H1 (cell line): ENCODE results near the gene MPIG6B. TPM values are rescaled to one million over a fixed set of nuclear protein-coding genes. Genes with fewer than 3 reads are reported as not detected.

Experiments
- CTCF ChIA-PET: fragments of 300-600 bp; sonication (Branson Sonifier 250); formaldehyde crosslinking; loops from one replicate; lab custom pipeline; 2021; ENCODE audit not compliant: partially characterized antibody; lab: Charles Lee
- POLR2A ChIA-PET: fragments of 300-600 bp; sonication (Branson Sonifier 250); formaldehyde crosslinking; loops from one replicate; lab custom pipeline; 2021; ENCODE audit warnings: inconsistent platforms; ENCODE audit not compliant: partially characterized antibody; lab: Charles Lee
- DNase-seq, 2 experiments: peaks; one replicate each; pipeline versions ENCODE4 v3.0.0 to v3.0.0-alpha.2; 2010 to 2022; ENCODE audit warnings: low spot score in 2 of 2, low read depth in 1 of 2, mixed read lengths in 1 of 2
- FAIRE-seq: peaks from 2 replicates; lab custom pipeline; 2011; peaks lifted over from hg19 to GRCh38; lab: Jason Lieb, UNC
- H2AFZ ChIP-seq: 2 replicates; pipeline ENCODE4 v1.8.1; 2012; ENCODE audit warnings: low read length, inconsistent platforms
- H2AK5ac ChIP-seq: 2 replicates; pipeline ENCODE4 v1.6.1; 2013; ENCODE audit warnings: low read depth, low read length
- H2BK120ac ChIP-seq: replicated peaks from 2 replicates; pipeline ENCODE3; 2013; ENCODE audit warnings: low read depth, low read length, inconsistent platforms
- H2BK12ac ChIP-seq: 2 replicates; pipeline ENCODE4 v1.6.1; 2013; ENCODE audit warnings: low read depth, low read length
- H2BK15ac ChIP-seq: 2 replicates; pipeline ENCODE4 v1.6.1; 2013; ENCODE audit warnings: low read length
- H2BK20ac ChIP-seq: 2 replicates; pipeline ENCODE4 v1.6.1; 2013; ENCODE audit warnings: low read length
- H2BK5ac ChIP-seq: 2 replicates; pipeline ENCODE4 v1.6.1; 2013; ENCODE audit warnings: low read depth, low read length
- H3K14ac ChIP-seq: 2 replicates; pipeline ENCODE4 v1.6.1; 2013; ENCODE audit warnings: inconsistent platforms; ENCODE audit not compliant: insufficient read length
- H3K18ac ChIP-seq: 2 replicates; pipeline ENCODE4 v1.6.1; 2013; ENCODE audit warnings: low read length; ENCODE audit errors: extremely low read depth
- H3K23ac ChIP-seq: 2 replicates; pipeline ENCODE4 v1.6.1; 2013; ENCODE audit warnings: inconsistent platforms; ENCODE audit not compliant: insufficient read length
- H3K23me2 ChIP-seq: 2 replicates; pipeline ENCODE4 v1.6.1; 2013; ENCODE audit warnings: low read depth, low read length
- H3K27ac ChIP-seq: 2 replicates; pipeline ENCODE4 v1.6.1; 2011; ENCODE audit warnings: low read depth, low read length, inconsistent platforms
- H3K27me3 ChIP-seq, 4 experiments: replicated peaks in 1 of 4; 1 replicate in 1 of 4; 2 replicates in 3 of 4; pipeline versions ENCODE4 v1.6.1 to v1.8.1; 2011 to 2013; ENCODE audit warnings: low read length in 3 of 4, mild to moderate bottlenecking in 3 of 4, inconsistent platforms in 2 of 4, mixed read lengths in 2 of 4, moderate library complexity in 1 of 4; ENCODE audit not compliant: control insufficient read depth in 3 of 4, insufficient read depth in 3 of 4; ENCODE audit errors: extremely low read depth in 1 of 4
- H3K36me3 ChIP-seq, 4 experiments: 2 replicates each; pipeline versions ENCODE4 v1.6.1 to v1.8.1; 2011 to 2013; ENCODE audit warnings: mild to moderate bottlenecking in 4 of 4, low read length in 3 of 4, moderate library complexity in 2 of 4, control low read depth in 1 of 4, inconsistent platforms in 1 of 4; ENCODE audit not compliant: insufficient read depth in 4 of 4, control insufficient read depth in 2 of 4
- H3K4ac ChIP-seq: replicated peaks from 2 replicates; pipeline ENCODE3; 2013; ENCODE audit warnings: low read length, low read depth, mixed read lengths, inconsistent platforms; ENCODE audit not compliant: insufficient read length
- H3K4me1 ChIP-seq, 4 experiments: replicated peaks in 1 of 4; 1 replicate in 1 of 4; 2 replicates in 3 of 4; pipeline versions ENCODE4 v1.6.1 to v1.8.1; 2011 to 2013; ENCODE audit warnings: low read length in 3 of 4, inconsistent platforms in 2 of 4, mixed read lengths in 1 of 4; ENCODE audit not compliant: insufficient read depth in 4 of 4, control insufficient read depth in 3 of 4
- H3K4me2 ChIP-seq, 2 experiments: 2 replicates each; pipeline versions ENCODE4 v1.6.1 to v1.8.1; 2011 to 2013; ENCODE audit warnings: low read depth in 2 of 2, low read length in 2 of 2, control low read depth in 1 of 2, inconsistent platforms in 1 of 2, mild to moderate bottlenecking in 1 of 2; ENCODE audit not compliant: insufficient read depth in 1 of 2
- H3K4me3 ChIP-seq, 4 experiments: fragments of 200-600, 300-600 bp in 1 of 4; sonication (generic), shearing (Covaris generic), sonication (Bioruptor Twin) in 1 of 4; 2 replicates each; pipeline versions ENCODE4 v1.5.1 to v1.8.1; 2011 to 2016; ENCODE audit warnings: low read length in 4 of 4, low read depth in 3 of 4, control low read depth in 2 of 4, inconsistent platforms in 2 of 4, mild to moderate bottlenecking in 2 of 4, mixed read lengths in 1 of 4, moderate library complexity in 1 of 4; ENCODE audit not compliant: insufficient read depth in 2 of 4; ENCODE audit errors: extremely low read depth in 1 of 4
- H3K56ac ChIP-seq: replicated peaks from 2 replicates; pipeline ENCODE3; 2013; ENCODE audit warnings: low read depth, mild to moderate bottlenecking, mixed read lengths, low read length, inconsistent platforms; ENCODE audit not compliant: insufficient read length
- H3K79me1 ChIP-seq: 2 replicates; pipeline ENCODE4 v1.6.1; 2013; ENCODE audit warnings: low read depth, low read length, control low read depth
- H3K79me2 ChIP-seq, 2 experiments: 2 replicates each; pipeline versions ENCODE4 v1.6.1 to v1.8.1; 2012 to 2013; ENCODE audit warnings: low read length in 2 of 2, mild to moderate bottlenecking in 2 of 2, inconsistent platforms in 1 of 2; ENCODE audit not compliant: insufficient read depth in 2 of 2, control insufficient read depth in 1 of 2
- H3K9ac ChIP-seq, 4 experiments: replicated peaks in 1 of 4; 1 replicate in 1 of 4; 2 replicates in 3 of 4; pipeline versions ENCODE4 v1.6.1 to v1.8.1; 2011 to 2013; ENCODE audit warnings: low read depth in 3 of 4, low read length in 3 of 4, control low read depth in 2 of 4, mild to moderate bottlenecking in 2 of 4, moderate library complexity in 2 of 4, inconsistent platforms in 1 of 4; ENCODE audit errors: extremely low read depth in 1 of 4
- H3K9me3 ChIP-seq, 2 experiments: 2 replicates each; pipeline versions ENCODE4 v1.6.1 to v1.8.1; 2012 to 2013; ENCODE audit warnings: mild to moderate bottlenecking in 2 of 2, moderate library complexity in 2 of 2, control low read depth in 1 of 2, inconsistent platforms in 1 of 2, low read depth in 1 of 2, low read length in 1 of 2, mixed read lengths in 1 of 2; ENCODE audit not compliant: insufficient read depth in 2 of 2
- H4K20me1 ChIP-seq, 2 experiments: replicated peaks in 1 of 2; 2 replicates each; pipeline versions ENCODE3 to v1.8.1; 2011 to 2013; ENCODE audit warnings: inconsistent platforms in 2 of 2, low read length in 2 of 2, mild to moderate bottlenecking in 1 of 2; ENCODE audit not compliant: insufficient read depth in 2 of 2, control insufficient read depth in 1 of 2
- H4K5ac ChIP-seq: 2 replicates; pipeline ENCODE4 v1.6.1; 2013; ENCODE audit warnings: low read length, low read depth, mixed read lengths, inconsistent platforms; ENCODE audit not compliant: insufficient read length
- H4K8ac ChIP-seq: 2 replicates; pipeline ENCODE4 v1.8.0; 2013; ENCODE audit warnings: mild to moderate bottlenecking, moderate library complexity, low read length, inconsistent platforms; ENCODE audit not compliant: insufficient read depth; ENCODE audit errors: extremely low read depth
- H4K91ac ChIP-seq: replicated peaks from 2 replicates; pipeline ENCODE3; 2013; ENCODE audit warnings: low read length, mixed read lengths, inconsistent platforms; ENCODE audit not compliant: insufficient read length
- GTF2F1 ChIP-seq: IDR thresholded peaks from 2 replicates; pipeline ENCODE4 v1.6.1; 2012; ENCODE audit warnings: low read depth, low read length, improper control_type of control experiment, borderline replicate concordance
- HDAC2 ChIP-seq, 2 experiments: fragments of 300-600 bp in 1 of 2; sonication (generic) in 1 of 2; IDR thresholded peaks; 2 replicates each; pipeline ENCODE4 v1.6.1; 2011 to 2012; ENCODE audit warnings: low read depth in 2 of 2, low read length in 2 of 2, mild to moderate bottlenecking in 2 of 2, moderate library complexity in 2 of 2, borderline replicate concordance in 1 of 2, inconsistent platforms in 1 of 2
- POLR2A ChIP-seq, 2 experiments: IDR thresholded peaks; 1 replicate in 1 of 2; 2 replicates in 1 of 2; pipeline ENCODE4 v1.6.1; 2011; ENCODE audit warnings: low read depth in 2 of 2, low read length in 2 of 2, mild to moderate bottlenecking in 2 of 2; ENCODE audit errors: control extremely low read depth in 1 of 2
- RAD21 ChIP-seq, 2 experiments: IDR thresholded peaks in 1 of 2; conservative IDR thresholded peaks in 1 of 2; 2 replicates each; pipeline ENCODE4 v1.6.1; 2011; ENCODE audit warnings: low read depth in 2 of 2, low read length in 2 of 2, improper control_type of control experiment in 1 of 2, inconsistent platforms in 1 of 2, mild to moderate bottlenecking in 1 of 2, moderate library complexity in 1 of 2
- SP4 ChIP-seq: IDR thresholded peaks from 2 replicates; pipeline ENCODE4 v1.6.1; 2012; ENCODE audit warnings: low read length, inconsistent platforms
- SRF ChIP-seq: IDR thresholded peaks from 2 replicates; pipeline ENCODE4 v1.6.1; 2011; ENCODE audit warnings: mild to moderate bottlenecking, low read depth, low read length, moderate library complexity
- TAF7 ChIP-seq: optimal IDR thresholded peaks from 2 replicates; pipeline ENCODE3; 2011; ENCODE audit warnings: low read depth, mild to moderate bottlenecking, inconsistent platforms, low read length, moderate library complexity, borderline replicate concordance
- WGBS, 2 experiments: shearing (Covaris generic) in 1 of 2; methylation state at CpG; one replicate each; pipeline versions ENCODE4 v1.1.6 to v1.1.7; 2013 to 2015; ENCODE audit warnings: low lambda C conversion rate in 2 of 2, mixed read lengths in 2 of 2, inconsistent platforms in 1 of 2, low coverage in 1 of 2, missing lambda C conversion rate in 1 of 2; ENCODE audit not compliant: insufficient replicate concordance in 2 of 2, insufficient coverage in 1 of 2, insufficient read length in 1 of 2; ENCODE audit errors: extremely low coverage in 1 of 2, missing lambda C conversion rate in 1 of 2; 5-methylcytosine and 5-hydroxymethylcytosine counted together
- polyA plus RNA-seq, 7 experiments: library from polyadenylated mRNA; depleted of rRNA in 3 of 7; stranded (reverse) in 5 of 7; unstranded in 2 of 7; fragments of >200 nt in 5 of 7; fragments of 200-250 nt in 2 of 7; gene quantifications; 1 replicate in 5 of 7; 2 replicates in 1 of 7; 4 replicates in 1 of 7; pipeline versions ENCODE4 v1.2.1 to v1.2.3, GENCODE V29; 2011 to 2013; ENCODE audit warnings: missing spikeins in 2 of 7, mixed read lengths in 2 of 7
- total RNA-seq: library from RNA; stranded (reverse); fragmentation: NEBNext Ultra II Directional; extraction: Animal tissue kit (Norgen Biotek cat#: 25700); gene quantifications from 2 replicates; pipeline ENCODE4 v1.2.1, GENCODE V29; 2021

Gene MPIG6B
- total and polyA plus RNA-seq, 2 of the 8 experiments (the other 6 are each of a cell fraction or from before 2014, with no cell fraction given), result 0.18 TPM; not detected in 1

GRCh38 chr6:31677955-31678354, 45.2 kb upstream of the MPIG6B start:
- no peak overlapping the region for H3K23ac ChIP-seq
- no peak for TF ChIP-seq HDAC2 (IDR thresholded peaks at IDR 0.05; ENCODE audit: borderline replicate concordance in 1 of 2, low read depth in 2 of 2, low read length in 2 of 2)
- no peak for TF ChIP-seq GTF2F1
- TF ChIP-seq POLR2A (IDR thresholded peaks at IDR 0.05; ENCODE audit: control extremely low read depth in 1 of 2, low read depth in 2 of 2, low read length in 2 of 2), result no peak
- TF ChIP-seq SP4, result no peak
- TF ChIP-seq TAF7, result no peak
- no peak for TF ChIP-seq RAD21 (IDR thresholded peaks at IDR 0.05 in 1 of 2, conservative IDR thresholded peaks at IDR 0.05 in 1 of 2; ENCODE audit: low read depth in 2 of 2, low read length in 2 of 2)
- no peak for TF ChIP-seq SRF
- H3K4me2 ChIP-seq, result no peak overlapping the region
- no peak overlapping the region for H3K14ac ChIP-seq
- no peak overlapping the region for H2BK15ac ChIP-seq
- no peak overlapping the region for H4K8ac ChIP-seq
- no peak overlapping the region for H3K4ac ChIP-seq
- H2AK5ac ChIP-seq, result no peak overlapping the region
- H4K5ac ChIP-seq, result no peak overlapping the region
- no peak overlapping the region for H2AFZ ChIP-seq
- H3K56ac ChIP-seq, result no peak overlapping the region
- H3K79me1 ChIP-seq, result no peaks in the 10 kb centered on the region
- H3K18ac ChIP-seq, result no peak overlapping the region
- H3K27me3 ChIP-seq, result peaks cover 3 to 13% (median 12%) of the 10 kb centered on the region in 4 experiments; a peak in 6 of 7 replicates
- H4K91ac ChIP-seq, result no peak overlapping the region
- DNase-seq (no peak), FAIRE-seq (no peak)
- H3K4me1 ChIP-seq, result peaks cover 0 to 7% (median 2%) of the 10 kb centered on the region in 4 experiments; a peak in 4 of 7 replicates
- H2BK5ac ChIP-seq, result no peak overlapping the region
- H3K4me3 ChIP-seq, result no peak overlapping the region
- no peak overlapping the region for H2BK20ac ChIP-seq
- no peaks in the 10 kb centered on the region for H3K9me3 ChIP-seq
- POLR2A ChIA-PET, result interaction anchor here (1.0 to 2.1 kb wide), 7 partner anchors 11 to 150 kb away, joined by 3 to 14 read pairs (median 4); partner anchors contain the start of genes BAG6, GPANK1 and HSPA1B
- no peak overlapping the region for H2BK120ac ChIP-seq
- H3K23me2 ChIP-seq, result peaks cover 9% of the 10 kb centered on the region; the same call in 1 of the 2 replicates
- H2BK12ac ChIP-seq, result no peak overlapping the region
- H4K20me1 ChIP-seq, result no peaks in the 10 kb centered on the region
- CTCF ChIA-PET, result interaction anchor here (0.6 to 2.6 kb wide), 11 partner anchors 12 to 245 kb away, joined by 3 to 12 read pairs (median 4); partner anchors contain the start of genes DDAH2 and GPANK1
- H3K79me2 ChIP-seq, result no peaks in the 10 kb centered on the region
- WGBS, 2 experiments, result 90% methylated on average over 8 of the region's 8 CpGs; no CpG with 5 or more reads in 1 of the 2 experiments
- H3K27ac ChIP-seq, result no peak overlapping the region
- no peak overlapping the region for H3K9ac ChIP-seq
- no peaks in the 10 kb centered on the region for H3K36me3 ChIP-seq
